Measurements from ENCODE around the gene EP300. TPM values are rescaled to one million over a fixed set of nuclear protein-coding genes. Genes with fewer than 3 reads are reported as not detected.
"Not testable (repeated sequence)": the region's sequence is repeated elsewhere in the genome, so short reads cannot be mapped to it uniquely, and the experiment has no call there.

Gene EP300
- 27.2 TPM for polyA plus RNA-seq (2013, experiment 1 of 2; ENCODE audit: insufficient read length)
- 26.9 TPM for polyA plus RNA-seq (2013, experiment 2 of 2; ENCODE audit: insufficient read length)

GRCh38 chr22:41092023-41092817 lies at the start of gene EP300:
Gene EP300, plus strand, starts transcription at chr22:41092592. Its CDS starts 413 bp downstream, at chr22:41093005.
- DNase-seq = peak; percentile 88

GRCh38 chr22:41043722-41044121 lies 48.7 kb upstream of the EP300 start:
- no peak for DNase-seq

GRCh38 chr22:41045575-41045974 lies 46.8 kb upstream of the EP300 start:
- DNase-seq = not testable (repeated sequence)

DNA sequence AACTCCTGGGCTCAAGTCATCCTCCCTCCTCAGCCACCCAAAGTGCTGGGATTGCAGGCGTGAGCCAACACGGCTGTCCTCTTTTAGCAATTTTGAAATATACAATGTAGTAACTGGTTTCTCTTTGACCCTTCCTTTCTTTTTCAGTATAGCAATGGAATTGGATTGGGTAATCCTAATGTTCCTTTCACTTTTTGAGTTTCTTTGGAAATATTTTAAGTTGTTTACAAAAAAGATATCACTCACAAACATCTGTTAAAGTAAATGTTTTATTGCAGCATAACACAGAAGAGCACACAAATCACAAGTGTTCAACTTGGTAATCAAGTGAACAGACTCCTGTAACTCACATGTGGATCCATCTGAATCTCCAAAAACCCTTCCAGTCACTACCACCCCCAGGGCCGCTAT lies 44.6 kb upstream of the EP300 start:
- DNase-seq = no peak

DNA sequence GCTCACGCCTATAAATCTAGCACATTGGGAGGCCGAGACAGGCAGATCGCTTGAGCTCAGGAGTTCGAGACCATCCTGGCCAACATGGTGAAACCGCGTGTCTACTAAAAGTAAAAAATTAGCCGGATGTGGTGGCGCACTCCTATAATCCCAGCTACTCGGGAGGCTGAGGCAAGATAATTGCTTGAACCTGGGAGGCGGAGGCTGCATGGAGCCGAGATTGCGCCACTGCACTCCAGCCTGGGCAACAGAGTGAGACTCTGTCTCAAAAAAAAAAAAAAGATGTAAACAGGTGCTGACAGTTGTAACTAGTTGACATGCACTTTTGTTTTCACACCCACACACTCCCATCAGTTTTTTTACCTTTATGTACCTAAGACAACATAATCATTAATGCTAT lies 44.0 kb upstream of the EP300 start:
- DNase-seq = not testable (repeated sequence)

DNA sequence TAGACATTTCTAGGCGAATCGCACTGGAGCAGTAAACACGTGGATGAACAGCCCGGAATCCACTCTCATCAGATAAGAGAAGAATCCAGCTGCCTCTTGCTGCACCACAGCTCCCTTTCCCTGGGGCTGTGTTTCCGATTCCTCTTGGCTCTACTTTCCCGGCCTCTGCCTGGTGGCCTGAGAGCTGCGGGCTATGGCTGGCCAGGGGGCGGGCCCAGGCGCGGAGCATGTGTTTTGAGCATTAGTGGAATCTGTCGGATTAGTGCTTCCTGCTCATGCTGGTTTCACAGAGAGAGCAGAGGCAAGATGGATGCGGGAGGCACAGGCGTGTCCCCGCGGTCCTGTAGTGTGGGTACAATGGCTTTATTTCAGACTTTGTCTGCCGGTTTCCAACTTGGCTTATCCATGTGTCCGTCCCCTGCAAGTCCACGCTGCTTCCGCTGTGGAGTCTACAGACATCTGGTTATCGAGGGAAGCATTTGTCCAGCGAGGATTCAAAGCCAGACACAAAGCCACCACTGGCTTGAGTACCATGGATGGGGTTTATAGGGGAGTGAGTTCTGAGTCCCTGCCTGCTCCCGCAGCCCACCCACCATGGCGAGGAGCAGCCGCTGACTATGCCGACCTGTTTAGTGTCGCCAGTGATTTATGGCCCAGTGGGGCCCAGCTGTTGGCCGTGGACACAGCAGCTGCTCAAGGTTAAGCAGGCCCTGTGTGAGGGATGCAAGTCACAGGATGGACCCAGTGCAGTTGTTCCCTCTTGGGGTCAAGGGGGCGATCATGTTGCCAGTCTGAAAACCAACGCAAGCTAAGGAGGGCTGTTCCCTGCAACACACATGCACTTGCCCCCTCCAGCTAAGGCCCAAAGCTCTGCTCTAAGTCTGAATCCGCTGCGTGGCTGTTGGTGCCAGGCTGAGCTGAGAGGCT lies 43.3 kb upstream of the EP300 start:
- DNase-seq = peak; percentile 82

- not testable (repeated sequence) for DNase-seq
Observed at GRCh38 chr22:41049795-41050194, 42.6 kb upstream of the EP300 start.

DNA sequence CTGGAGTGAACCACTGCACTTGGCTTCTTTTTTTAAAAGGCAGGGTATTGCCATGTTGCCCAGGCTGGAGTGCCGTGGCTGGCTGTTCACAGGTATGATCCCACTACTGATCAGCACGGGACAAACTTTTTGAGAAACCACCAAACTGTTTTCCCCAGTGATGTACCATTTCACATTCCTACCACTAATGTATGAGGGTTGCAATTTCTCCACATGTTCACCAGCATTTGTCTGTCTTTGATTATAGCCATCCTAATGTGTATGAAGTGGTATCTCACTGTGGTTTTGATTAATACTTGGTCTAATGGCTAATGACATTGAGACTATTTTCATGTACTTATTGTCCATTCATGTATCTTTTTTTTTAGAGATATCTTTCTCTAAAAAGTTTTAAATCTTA lies 41.5 kb upstream of the EP300 start:
- peak; percentile 22 for DNase-seq

DNA sequence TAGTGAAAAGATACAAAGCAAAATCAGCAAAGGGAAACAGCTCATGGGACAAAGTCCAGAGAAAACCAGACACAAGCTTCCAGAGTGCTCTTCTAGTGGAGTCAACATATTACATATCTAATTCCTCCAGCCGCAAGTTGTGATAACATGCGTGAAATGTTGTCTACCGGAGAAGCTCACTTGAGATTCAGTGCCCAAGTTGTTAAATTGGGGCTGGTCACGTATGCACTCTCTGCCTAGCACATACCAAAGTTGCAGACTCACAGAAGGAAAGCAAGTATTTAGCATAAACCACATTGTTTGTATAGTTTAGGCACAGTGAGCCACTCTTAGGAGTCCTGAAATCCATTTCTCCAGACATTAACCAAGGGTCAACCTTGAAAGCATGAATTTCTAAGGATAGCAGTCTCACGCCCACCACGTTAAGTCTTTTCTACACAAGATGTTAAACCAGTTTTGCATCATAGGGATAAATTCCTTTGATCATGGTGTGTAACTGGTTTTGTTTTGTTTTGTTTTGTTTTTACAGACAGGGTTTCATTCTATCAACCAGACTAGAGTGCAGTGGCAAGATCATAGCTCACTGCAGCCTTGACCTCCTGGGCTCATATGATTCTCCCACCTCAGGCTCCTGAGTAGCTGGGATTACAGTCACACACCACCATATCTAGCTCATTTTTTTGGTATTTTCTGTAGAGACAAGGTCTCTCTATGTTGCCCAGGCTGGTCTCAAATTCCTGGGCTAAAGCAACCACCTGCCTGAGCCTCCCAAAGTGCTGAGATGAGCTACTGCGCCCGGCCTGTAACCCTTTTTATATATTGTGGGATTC lies 39.5 kb upstream of the EP300 start:
- DNase-seq = peak; percentile 86

DNA sequence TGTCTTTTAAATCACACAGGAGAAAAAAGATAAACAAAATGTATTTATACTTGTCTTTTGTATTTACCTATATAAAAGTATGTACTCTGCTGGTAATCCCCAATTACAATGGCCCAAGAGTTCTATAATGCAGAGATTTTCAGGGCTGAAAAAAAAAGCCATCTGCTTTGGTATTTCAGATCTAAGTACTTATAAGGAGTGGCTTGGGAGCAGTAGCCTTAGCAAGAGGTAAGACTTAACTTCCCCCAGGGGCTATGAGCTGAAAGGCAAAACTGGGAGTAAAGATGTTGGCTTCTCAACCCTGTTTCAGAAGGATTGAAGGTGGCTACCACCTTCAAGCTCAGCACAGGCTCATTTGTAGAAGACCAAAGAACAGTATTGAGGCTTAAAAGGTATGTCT lies 35.3 kb upstream of the EP300 start:
- DNase-seq = no peak

DNA sequence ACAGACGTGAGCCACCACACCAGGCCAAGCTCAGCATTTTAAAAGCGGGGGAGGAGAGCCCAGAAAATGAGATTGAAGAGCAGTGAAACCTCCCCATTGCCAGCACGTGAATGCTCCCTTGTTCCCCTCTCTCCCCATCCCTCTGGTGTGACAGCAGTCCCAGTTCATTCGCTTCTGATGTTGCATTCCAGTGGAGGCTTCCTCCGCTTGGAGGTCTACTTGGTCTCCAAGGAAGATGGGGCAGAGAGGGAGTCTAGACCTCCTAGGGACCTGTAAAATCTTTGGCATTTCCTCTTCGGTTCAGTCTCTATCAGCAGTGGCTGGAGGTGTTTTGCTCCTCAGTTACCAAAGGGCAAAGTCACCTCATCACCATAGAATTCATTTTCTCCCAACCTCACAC lies 30.2 kb upstream of the EP300 start:
- peak; percentile 30 for DNase-seq

GRCh38 chr22:41064326-41064725 lies 28.1 kb upstream of the EP300 start:
- DNase-seq = not testable (repeated sequence)

- not testable (repeated sequence) for DNase-seq
Observed at GRCh38 chr22:41066341-41066740, 26.1 kb upstream of the EP300 start.

- not testable (repeated sequence) for DNase-seq
Observed at GRCh38 chr22:41067968-41068367, 24.4 kb upstream of the EP300 start.

GRCh38 chr22:41070665-41071331 lies 21.6 kb upstream of the EP300 start:
- no peak for DNase-seq

DNA sequence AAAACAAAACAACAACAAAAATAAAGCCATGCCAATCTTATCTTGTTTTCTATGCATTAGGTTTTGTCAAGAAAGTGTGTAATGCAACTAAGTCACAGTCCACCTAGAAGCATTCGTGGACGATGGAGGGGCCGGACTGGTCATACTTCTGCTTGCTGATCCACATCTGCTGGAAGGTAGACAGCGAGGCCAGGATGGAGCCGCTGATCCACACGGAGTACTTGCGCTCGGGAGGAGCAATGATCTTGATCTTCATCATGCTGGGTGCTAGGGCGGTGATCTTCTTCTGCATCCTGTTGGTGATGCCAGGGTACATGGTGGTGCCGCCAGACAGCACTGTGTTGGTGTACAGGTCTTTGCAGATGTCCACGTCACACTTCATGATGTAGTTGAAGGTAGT lies 18.3 kb upstream of the EP300 start:
- no peak for DNase-seq

DNA sequence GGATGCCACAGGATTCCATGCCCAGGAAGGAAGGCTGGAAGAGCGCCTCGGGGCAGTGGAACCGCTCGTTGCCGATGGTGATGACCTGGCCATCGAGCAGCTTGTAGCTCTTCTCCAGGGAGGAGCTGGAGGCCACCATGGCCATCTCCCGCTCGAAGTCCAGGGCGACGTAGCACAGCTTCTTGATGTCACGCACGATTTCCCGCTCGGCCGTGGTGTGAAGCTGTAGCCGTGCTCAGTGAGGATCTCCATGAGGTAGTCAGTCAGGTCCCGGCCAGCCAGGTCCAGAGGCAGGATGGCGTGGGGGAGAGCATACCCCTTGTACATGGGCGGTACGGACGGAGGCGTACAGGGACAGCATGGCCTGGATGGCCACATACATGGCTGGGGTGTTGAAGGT lies 17.9 kb upstream of the EP300 start:
- no peak for DNase-seq

GRCh38 chr22:41074941-41075710 lies 17.3 kb upstream of the EP300 start:
- DNase-seq = no peak

GRCh38 chr22:41075946-41076345 lies 16.4 kb upstream of the EP300 start:
- DNase-seq = no peak

GRCh38 chr22:41076857-41077256 lies 15.5 kb upstream of the EP300 start:
- DNase-seq = no peak

DNA sequence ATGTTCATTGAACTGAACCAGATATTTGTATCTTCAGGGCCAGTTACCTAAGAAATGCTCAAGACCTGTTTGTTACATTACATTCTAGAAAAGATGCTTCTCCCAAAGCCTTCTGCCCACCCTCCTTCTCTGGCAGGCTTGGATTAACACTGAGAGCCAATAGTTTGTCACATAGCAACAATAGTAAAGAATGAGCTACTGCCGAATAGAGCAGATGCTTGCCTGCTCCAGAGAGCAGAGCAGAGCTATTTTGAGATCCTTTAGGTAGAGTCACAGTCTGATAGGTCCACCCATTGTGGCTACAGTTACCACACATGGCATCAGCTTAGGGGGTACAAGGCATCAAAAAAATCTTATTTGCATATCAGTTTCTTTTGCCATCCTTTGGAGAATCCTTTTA lies 13.5 kb upstream of the EP300 start:
- DNase-seq = no peak

Measured in fibroblast of skin of back (primary cell).